HuH-7 (cell line): Measurements from ENCODE around the gene MPC1.
"Not testable (repeated sequence)": the region's sequence is repeated elsewhere in the genome, so short reads cannot be mapped to it uniquely, and the experiment has no call there.

ENCODE experiments used
- DNase-seq: peaks from one replicate; pipeline ENCODE4 v3.0.0; 2011; ENCODE audit warnings: low spot score

The MPC1 gene

GRCh38 chr6:166381381-166381732 lies 1.4 kb downstream of the MPC1 start:
- no peak for DNase-seq

GRCh38 chr6:166379800-166380199 lies 2.9 kb downstream of the MPC1 start:
- DNase-seq, result no peak

- no peak for DNase-seq
These were observed 3.6 kb downstream of the MPC1 start for GRCh38 chr6:166379103-166379586.

- no peak for DNase-seq
These were observed 5.0 kb downstream of the MPC1 start for GRCh38 chr6:166377721-166378120.

- DNase-seq, result no peak
These were observed 7.7 kb downstream of the MPC1 start for GRCh38 chr6:166375013-166375412.

GRCh38 chr6:166370489-166370888 lies 12.3 kb downstream of the MPC1 start:
- no peak for DNase-seq

GRCh38 chr6:166369782-166370181 lies 13.0 kb downstream of the MPC1 start:
- no peak for DNase-seq

GRCh38 chr6:166366921-166367320 lies 15.8 kb downstream of the MPC1 start:
- DNase-seq, result no peak

GRCh38 chr6:166365806-166366205 lies 16.9 kb downstream of the MPC1 start:
- DNase-seq, result no peak

GRCh38 chr6:166365221-166365620 lies 17.5 kb downstream of the MPC1 start:
- no peak for DNase-seq

GRCh38 chr6:166364456-166364855 lies 18.3 kb downstream of the MPC1 start:
- DNase-seq, result no peak

GRCh38 chr6:166362427-166362826 lies 20.3 kb downstream of the MPC1 start:
- DNase-seq, result not testable (repeated sequence)

- DNase-seq, result peak; percentile 82
These were observed 21.7 kb downstream of the MPC1 start for GRCh38 chr6:166361077-166361429.

- DNase-seq, result no peak
These were observed 22.3 kb downstream of the MPC1 start for GRCh38 chr6:166360243-166361076.

- no peak for DNase-seq
These were observed 27.2 kb downstream of the MPC1 start for GRCh38 chr6:166355552-166355951.

- no peak for DNase-seq
These were observed 27.8 kb downstream of the MPC1 start for GRCh38 chr6:166354965-166355364.

- no peak for DNase-seq
These were observed 28.6 kb downstream of the MPC1 start for GRCh38 chr6:166354143-166354542.

GRCh38 chr6:166353507-166353906 lies 29.2 kb downstream of the MPC1 start:
- DNase-seq, result no peak

- no peak for DNase-seq
These were observed 29.8 kb downstream of the MPC1 start for GRCh38 chr6:166352923-166353322.

GRCh38 chr6:166351715-166352285 lies 30.9 kb downstream of the MPC1 start:
- peak; percentile 81 for DNase-seq

GRCh38 chr6:166348305-166348949 lies 34.3 kb downstream of the MPC1 start:
- DNase-seq, result no peak

- no peak for DNase-seq
These were observed 35.8 kb downstream of the MPC1 start for GRCh38 chr6:166346965-166347364.

GRCh38 chr6:166346449-166346848 lies 36.3 kb downstream of the MPC1 start:
- DNase-seq, result no peak
